ENCODE measurements around the gene OBSCN. TPM values are rescaled to one million over a fixed set of nuclear protein-coding genes. Genes with fewer than 3 reads are reported as not detected.

The OBSCN gene
- total and polyA plus RNA-seq, 4 donors, result 0.54 to 5.6 (median 2.7) TPM

DNA sequence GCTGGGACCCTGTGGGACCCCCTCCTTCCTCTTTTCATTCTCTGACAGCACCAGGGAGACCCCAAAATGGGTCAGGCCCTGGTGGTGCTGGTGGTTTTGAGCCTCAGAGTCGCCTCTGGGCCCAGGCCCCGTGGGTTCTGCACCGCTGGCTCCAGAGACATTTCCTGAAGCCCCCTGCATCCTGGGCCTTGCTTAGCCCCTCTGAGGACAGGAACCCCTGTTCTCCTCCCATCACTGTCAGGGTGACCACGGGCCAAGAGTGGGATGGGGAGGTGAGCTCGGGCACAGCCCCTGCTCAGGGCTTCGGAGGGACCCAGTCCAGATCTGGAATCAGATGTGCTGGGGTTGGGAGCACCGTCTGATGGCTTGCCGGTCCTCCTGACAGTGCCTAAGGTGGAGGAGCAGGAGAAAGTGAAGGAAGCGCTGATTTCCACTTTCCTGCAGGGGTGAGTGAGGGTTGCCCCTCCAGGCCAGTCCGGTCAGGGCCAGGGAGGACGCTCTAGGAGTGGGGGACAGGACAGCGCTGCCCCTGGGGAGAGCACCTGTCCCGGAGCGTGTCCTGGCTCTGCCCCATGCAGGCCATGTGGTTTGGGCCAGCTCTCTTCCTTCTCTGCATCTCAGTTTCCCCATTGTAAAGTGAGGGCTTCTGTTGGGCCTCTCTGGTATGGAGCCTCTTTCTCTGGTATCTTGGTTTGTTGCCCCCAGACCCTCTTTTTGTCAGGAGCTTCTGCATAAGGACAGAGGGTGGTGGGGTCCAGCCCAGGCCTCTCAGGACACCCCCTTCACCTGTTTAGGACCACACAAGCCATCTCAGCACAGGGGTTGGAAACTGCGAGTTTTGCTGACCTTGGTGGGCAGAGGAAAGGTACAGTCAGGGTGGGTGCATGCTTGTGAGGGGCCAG is 127.8 kb downstream of the OBSCN start:
- Histone ChIP-seq H3K27me3 (ENCODE audit: control insufficient read depth in 4 of 4, insufficient read depth in 4 of 4, low read length in 3 of 4) (no peaks in the 10 kb centered on the region), H3K9me3 (ENCODE audit: control insufficient read depth in 4 of 4, low read length in 3 of 4) (no peaks in the 10 kb centered on the region), H3K4me1 (ENCODE audit: control insufficient read depth in 4 of 4, insufficient read depth in 4 of 4, low read length in 3 of 4) (no peaks in the 10 kb centered on the region), H3K9ac (ENCODE audit: low read depth in 1 of 2, low read length in 2 of 2) (no peak overlapping the region), H3K36me3 (ENCODE audit: control insufficient read depth in 4 of 4, insufficient read depth in 3 of 4, low read depth in 1 of 4, low read length in 3 of 4) (no peaks in the 10 kb centered on the region), H3K4me3 (ENCODE audit: low read depth in 1 of 3, low read length in 3 of 3) (no peak overlapping the region), H3K27ac (ENCODE audit: low read depth in 1 of 2, low read length in 2 of 2) (no peak overlapping the region)
- DNase-seq (ENCODE audit: low spot score), result no peak
- 84% methylated on average over 15 of the region's 15 CpGs for WGBS
- no peak for TF ChIP-seq FOXA1 (IDR thresholded peaks at IDR 0.05)
- TF ChIP-seq HNF4A (conservative IDR thresholded peaks at IDR 0.05), result no peak
- TF ChIP-seq, protein P1, sequence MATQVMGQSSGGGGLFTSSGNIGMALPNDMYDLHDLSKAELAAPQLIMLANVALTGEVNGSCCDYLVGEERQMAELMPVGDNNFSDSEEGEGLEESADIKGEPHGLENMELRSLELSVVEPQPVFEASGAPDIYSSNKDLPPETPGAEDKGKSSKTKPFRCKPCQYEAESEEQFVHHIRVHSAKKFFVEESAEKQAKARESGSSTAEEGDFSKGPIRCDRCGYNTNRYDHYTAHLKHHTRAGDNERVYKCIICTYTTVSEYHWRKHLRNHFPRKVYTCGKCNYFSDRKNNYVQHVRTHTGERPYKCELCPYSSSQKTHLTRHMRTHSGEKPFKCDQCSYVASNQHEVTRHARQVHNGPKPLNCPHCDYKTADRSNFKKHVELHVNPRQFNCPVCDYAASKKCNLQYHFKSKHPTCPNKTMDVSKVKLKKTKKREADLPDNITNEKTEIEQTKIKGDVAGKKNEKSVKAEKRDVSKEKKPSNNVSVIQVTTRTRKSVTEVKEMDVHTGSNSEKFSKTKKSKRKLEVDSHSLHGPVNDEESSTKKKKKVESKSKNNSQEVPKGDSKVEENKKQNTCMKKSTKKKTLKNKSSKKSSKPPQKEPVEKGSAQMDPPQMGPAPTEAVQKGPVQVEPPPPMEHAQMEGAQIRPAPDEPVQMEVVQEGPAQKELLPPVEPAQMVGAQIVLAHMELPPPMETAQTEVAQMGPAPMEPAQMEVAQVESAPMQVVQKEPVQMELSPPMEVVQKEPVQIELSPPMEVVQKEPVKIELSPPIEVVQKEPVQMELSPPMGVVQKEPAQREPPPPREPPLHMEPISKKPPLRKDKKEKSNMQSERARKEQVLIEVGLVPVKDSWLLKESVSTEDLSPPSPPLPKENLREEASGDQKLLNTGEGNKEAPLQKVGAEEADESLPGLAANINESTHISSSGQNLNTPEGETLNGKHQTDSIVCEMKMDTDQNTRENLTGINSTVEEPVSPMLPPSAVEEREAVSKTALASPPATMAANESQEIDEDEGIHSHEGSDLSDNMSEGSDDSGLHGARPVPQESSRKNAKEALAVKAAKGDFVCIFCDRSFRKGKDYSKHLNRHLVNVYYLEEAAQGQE (IDR thresholded peaks at IDR 0.05), result no peak
- TF ChIP-seq TAF1 (conservative IDR thresholded peaks at IDR 0.05), result no peak
- TF ChIP-seq, protein P2, sequence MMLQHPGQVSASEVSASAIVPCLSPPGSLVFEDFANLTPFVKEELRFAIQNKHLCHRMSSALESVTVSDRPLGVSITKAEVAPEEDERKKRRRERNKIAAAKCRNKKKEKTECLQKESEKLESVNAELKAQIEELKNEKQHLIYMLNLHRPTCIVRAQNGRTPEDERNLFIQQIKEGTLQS (IDR thresholded peaks at IDR 0.05), result no peak
- no peak for TF ChIP-seq RAD21 (IDR thresholded peaks at IDR 0.05)
- TF ChIP-seq EGR1 (IDR thresholded peaks at IDR 0.05; ENCODE audit: low read depth in 2 of 2), result no peak
- TF ChIP-seq YY1 (IDR thresholded peaks at IDR 0.05), result no peak
- TF ChIP-seq JUND (IDR thresholded peaks at IDR 0.05), result no peak
- no peak for TF ChIP-seq RXRA (IDR thresholded peaks at IDR 0.05)
- no peak for TF ChIP-seq FOXA2 (IDR thresholded peaks at IDR 0.05)
- TF ChIP-seq NR2F2 (IDR thresholded peaks at IDR 0.05), result no peak
- TF ChIP-seq, protein P3, sequence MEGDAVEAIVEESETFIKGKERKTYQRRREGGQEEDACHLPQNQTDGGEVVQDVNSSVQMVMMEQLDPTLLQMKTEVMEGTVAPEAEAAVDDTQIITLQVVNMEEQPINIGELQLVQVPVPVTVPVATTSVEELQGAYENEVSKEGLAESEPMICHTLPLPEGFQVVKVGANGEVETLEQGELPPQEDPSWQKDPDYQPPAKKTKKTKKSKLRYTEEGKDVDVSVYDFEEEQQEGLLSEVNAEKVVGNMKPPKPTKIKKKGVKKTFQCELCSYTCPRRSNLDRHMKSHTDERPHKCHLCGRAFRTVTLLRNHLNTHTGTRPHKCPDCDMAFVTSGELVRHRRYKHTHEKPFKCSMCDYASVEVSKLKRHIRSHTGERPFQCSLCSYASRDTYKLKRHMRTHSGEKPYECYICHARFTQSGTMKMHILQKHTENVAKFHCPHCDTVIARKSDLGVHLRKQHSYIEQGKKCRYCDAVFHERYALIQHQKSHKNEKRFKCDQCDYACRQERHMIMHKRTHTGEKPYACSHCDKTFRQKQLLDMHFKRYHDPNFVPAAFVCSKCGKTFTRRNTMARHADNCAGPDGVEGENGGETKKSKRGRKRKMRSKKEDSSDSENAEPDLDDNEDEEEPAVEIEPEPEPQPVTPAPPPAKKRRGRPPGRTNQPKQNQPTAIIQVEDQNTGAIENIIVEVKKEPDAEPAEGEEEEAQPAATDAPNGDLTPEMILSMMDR (IDR thresholded peaks at IDR 0.05; ENCODE audit: low read depth, low read length, missing input control), result no peak

DNA sequence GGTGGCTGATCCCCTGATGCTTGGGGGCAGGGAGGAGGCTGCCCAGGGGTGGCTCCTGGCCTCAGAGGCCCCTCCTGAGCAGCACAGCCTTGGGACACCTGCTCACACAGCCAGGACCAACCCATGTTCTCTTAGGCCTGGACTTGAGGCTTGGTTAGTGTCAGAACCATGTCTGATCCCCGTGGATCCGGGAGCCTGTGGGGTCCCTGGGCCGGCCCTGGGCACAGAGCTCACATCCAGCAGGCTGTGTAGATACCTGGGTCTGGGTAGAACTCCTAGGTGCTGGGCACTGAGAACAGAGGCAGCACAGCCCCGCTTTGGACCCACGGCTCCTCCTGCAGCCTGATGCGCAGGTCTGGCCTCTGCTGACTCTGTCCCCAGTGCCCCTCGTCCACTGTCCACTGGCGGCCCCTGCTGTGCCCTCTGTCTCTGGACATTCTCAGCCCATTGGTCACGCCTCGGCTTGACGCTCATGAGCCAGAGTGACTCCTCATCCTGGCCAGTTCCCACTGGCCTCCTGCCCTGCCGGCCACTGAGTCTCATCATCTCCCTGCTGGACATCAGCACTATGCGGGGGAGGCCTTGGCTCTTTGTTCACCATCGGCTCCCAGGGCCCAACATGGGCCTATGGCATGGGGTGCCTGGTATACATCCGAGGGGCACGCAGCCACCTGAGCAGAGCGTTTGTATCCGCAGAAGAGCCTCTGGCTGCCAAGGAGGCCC is 128.6 kb downstream of the OBSCN start:
- Histone ChIP-seq H3K9me3 (ENCODE audit: control insufficient read depth in 4 of 4, low read length in 3 of 4) (no peaks in the 10 kb centered on the region), H3K4me1 (ENCODE audit: control insufficient read depth in 4 of 4, insufficient read depth in 4 of 4, low read length in 3 of 4) (no peaks in the 10 kb centered on the region), H3K9ac (ENCODE audit: low read depth in 1 of 2, low read length in 2 of 2) (no peak overlapping the region), H3K27ac (ENCODE audit: low read depth in 1 of 2, low read length in 2 of 2) (no peak overlapping the region), H3K4me3 (ENCODE audit: low read depth in 1 of 3, low read length in 3 of 3) (no peak overlapping the region), H3K27me3 (ENCODE audit: control insufficient read depth in 4 of 4, insufficient read depth in 4 of 4, low read length in 3 of 4) (no peaks in the 10 kb centered on the region), H3K36me3 (ENCODE audit: control insufficient read depth in 4 of 4, insufficient read depth in 3 of 4, low read depth in 1 of 4, low read length in 3 of 4) (no peaks in the 10 kb centered on the region)
- 92% methylated on average over 18 of the region's 18 CpGs for WGBS
- no peak for DNase-seq (ENCODE audit: low spot score)
- TF ChIP-seq, protein P1 (IDR thresholded peaks at IDR 0.05), result no peak
- TF ChIP-seq, protein P3 (IDR thresholded peaks at IDR 0.05; ENCODE audit: low read depth, low read length, missing input control), result no peak
- TF ChIP-seq RXRA (IDR thresholded peaks at IDR 0.05) (no peak), EGR1 (IDR thresholded peaks at IDR 0.05; ENCODE audit: low read depth in 2 of 2) (no peak), FOXA2 (IDR thresholded peaks at IDR 0.05) (no peak), HNF4G (IDR thresholded peaks at IDR 0.05) (no peak), TAF1 (conservative IDR thresholded peaks at IDR 0.05) (no peak), FOXA1 (IDR thresholded peaks at IDR 0.05) (no peak), JUND (IDR thresholded peaks at IDR 0.05) (no peak)
- TF ChIP-seq, protein P4, sequence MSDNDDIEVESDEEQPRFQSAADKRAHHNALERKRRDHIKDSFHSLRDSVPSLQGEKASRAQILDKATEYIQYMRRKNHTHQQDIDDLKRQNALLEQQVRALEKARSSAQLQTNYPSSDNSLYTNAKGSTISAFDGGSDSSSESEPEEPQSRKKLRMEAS (IDR thresholded peaks at IDR 0.05), result no peak
- TF ChIP-seq, protein P2 (IDR thresholded peaks at IDR 0.05), result no peak
